ENCODE data around the gene BCAR3.

DNA sequence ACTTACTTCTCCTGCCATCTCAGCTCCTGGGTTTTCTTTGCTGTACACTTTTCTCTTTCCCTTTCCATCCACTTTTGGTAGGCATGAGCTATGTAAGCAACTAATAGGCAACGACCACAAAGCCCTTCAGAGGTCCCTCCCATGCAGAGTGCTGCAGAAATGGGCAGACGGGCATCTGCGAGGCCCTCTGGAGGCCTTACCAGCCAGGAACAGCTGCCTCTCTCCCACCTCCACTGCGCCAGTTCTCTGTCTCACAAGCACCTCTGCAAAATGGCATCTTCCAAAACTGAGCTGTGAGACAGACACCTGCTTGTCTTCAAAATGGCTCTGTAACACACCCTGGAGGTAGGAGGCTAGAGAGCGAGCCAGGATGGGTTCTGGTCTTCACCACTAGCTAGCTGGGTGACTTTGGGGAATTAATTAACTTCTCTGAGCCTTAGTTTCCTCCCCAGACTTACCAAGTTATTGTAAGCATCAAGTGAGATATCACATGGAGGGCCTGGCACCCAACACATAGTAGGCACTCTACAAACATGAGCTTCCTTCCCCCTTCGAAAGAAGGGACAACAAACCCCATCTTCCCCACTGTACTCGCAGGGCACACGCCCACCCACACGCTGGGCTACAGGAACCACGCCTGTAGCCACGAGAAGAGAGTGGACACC is 62.0 kb downstream of the BCAR3 start:
- TF ChIP-seq CTCF (IDR thresholded peaks at IDR 0.05; ENCODE audit: poor library complexity) (no peak), EZH2 (IDR thresholded peaks at IDR 0.05; ENCODE audit: borderline replicate concordance) (no peak), EZH2phosphoT487 (IDR thresholded peaks at IDR 0.05; ENCODE audit: low read depth, severe bottlenecking, unreplicated experiment) (no peak)
